A549 (cell line): ENCODE measurements around the gene APP. TPM values are rescaled to one million over a fixed set of nuclear protein-coding genes. Genes with fewer than 3 reads are reported as not detected.

Experiments
- ATAC-seq, 2 experiments: fragments of 200-7000 bp in 1 of 2; fragments of >200 bp in 1 of 2; cut with Nextera tagmentation in 1 of 2; cut with Tn5 transposase in 1 of 2; 3 replicates each; pipeline versions ENCODE4 v1.8.0 to v1.9.1; 2018 to 2020; ENCODE audit warnings: mild to moderate bottlenecking in 1 of 2, moderate library complexity in 1 of 2
- CTCF ChIA-PET: fragments of 300-600 bp; sonication (Branson Sonifier 250); formaldehyde crosslinking; extraction: SDS; loops from one replicate; lab custom pipeline; 2021; ENCODE audit warnings: antibody characterized with exemption, inconsistent platforms; lab: Yijun Ruan, JAX
- POLR2A ChIA-PET: fragments of 350-600 bp; formaldehyde crosslinking; extraction: SDS; loops from one replicate; lab custom pipeline; 2021; ENCODE audit warnings: antibody characterized with exemption, inconsistent platforms; lab: Yijun Ruan, JAX
- DNase-seq, 2 experiments: peaks; one replicate each; pipeline versions ENCODE4 v3.0.0 to v3.0.0-alpha.2; 2011 to 2016; ENCODE audit warnings: low read depth in 1 of 2, low spot score in 1 of 2
- FAIRE-seq: peaks from 2 replicates; lab custom pipeline; 2011; peaks lifted over from hg19 to GRCh38; lab: Jason Lieb, UNC
- H3K27ac ChIP-seq, 2 experiments: fragments of >200 bp; sonication (Bioruptor Twin); formaldehyde crosslinking; 3 replicates each; pipeline ENCODE4 v1.5.1; 2016 to 2017
- H3K4me1 ChIP-seq: fragments of >200 bp; sonication (Bioruptor Twin); formaldehyde crosslinking; 3 replicates; pipeline ENCODE4 v1.6.1; 2016
- H3K4me2 ChIP-seq: fragments of >200 bp; sonication (Bioruptor Twin); formaldehyde crosslinking; 3 replicates; pipeline ENCODE4 v1.6.1; 2016
- H3K4me3 ChIP-seq: fragments of >200 bp; sonication (Bioruptor Twin); formaldehyde crosslinking; 3 replicates; pipeline ENCODE4 v1.5.1; 2016
- H3K9me3 ChIP-seq: fragments of >200 bp; sonication (Bioruptor Twin); formaldehyde crosslinking; 3 replicates; pipeline ENCODE4 v1.6.1; 2016
- ATOH8 ChIP-seq: fragments of 250-450 bp; sonication (Bioruptor Pico); IDR thresholded peaks from 2 replicates; pipeline ENCODE4 v1.5.0; 2020; ENCODE audit warnings: low read depth, mild to moderate bottlenecking, moderate library complexity
- E2F6 ChIP-seq: IDR thresholded peaks from 2 replicates; pipeline ENCODE4 v1.6.1; 2012; ENCODE audit warnings: low read depth, borderline replicate concordance
- EHF ChIP-seq: fragments of 250-450 bp; sonication (Bioruptor Pico); IDR thresholded peaks from 2 replicates; pipeline ENCODE4 v1.5.0; 2020; ENCODE audit warnings: mild to moderate bottlenecking
- ELK1 ChIP-seq: fragments of 150-350 bp; IDR thresholded peaks from 2 replicates; pipeline ENCODE4 v1.6.1; 2014; ENCODE audit warnings: low read depth, mild to moderate bottlenecking, low read length
- HES2 ChIP-seq: fragments of >200 bp; sonication (Bioruptor Twin); formaldehyde crosslinking; IDR thresholded peaks from 2 replicates; pipeline ENCODE4 v1.6.1; 2016
- HOXA7 ChIP-seq: fragments of 250-450 bp; sonication (Bioruptor Pico); IDR thresholded peaks from 2 replicates; pipeline ENCODE4 v1.5.0; 2020; ENCODE audit warnings: mild to moderate bottlenecking, moderate library complexity
- HOXB13 ChIP-seq: fragments of 250-450 bp; sonication (Bioruptor Pico); IDR thresholded peaks from 2 replicates; pipeline ENCODE4 v1.5.0; 2020; ENCODE audit warnings: low read depth, mild to moderate bottlenecking, moderate library complexity
- JUN ChIP-seq, 2 experiments: fragments of >200 bp; sonication (Bioruptor Twin); formaldehyde crosslinking; IDR thresholded peaks; 2 replicates in 1 of 2; 3 replicates in 1 of 2; pipeline ENCODE4 v1.6.1; 2016 to 2017
- MAZ ChIP-seq: fragments of 150-350 bp; IDR thresholded peaks from 2 replicates; pipeline ENCODE4 v1.6.1; 2014; ENCODE audit warnings: antibody characterized with exemption, low read depth, low read length, borderline replicate concordance
- MYC ChIP-seq: IDR thresholded peaks from 2 replicates; pipeline ENCODE4 v1.6.1; 2012; ENCODE audit warnings: mild to moderate bottlenecking, inconsistent platforms, low read length, improper control_type of control experiment, borderline replicate concordance
- NFE2L2 ChIP-seq: fragments of 150-350 bp; conservative IDR thresholded peaks from 2 replicates; pipeline ENCODE4 v1.6.1; 2014; ENCODE audit warnings: low read length
- NPAS2 ChIP-seq: fragments of 250-450 bp; sonication (Bioruptor Pico); IDR thresholded peaks from 2 replicates; pipeline ENCODE4 v1.8.0; 2022; ENCODE audit warnings: mild to moderate bottlenecking, moderate library complexity, borderline replicate concordance
- POLR2A ChIP-seq: IDR thresholded peaks from 2 replicates; pipeline ENCODE4 v1.6.1; 2012; ENCODE audit warnings: mild to moderate bottlenecking, low read length
- POLR2AphosphoS2 ChIP-seq: conservative IDR thresholded peaks from 2 replicates; pipeline ENCODE4 v1.6.1; 2012; ENCODE audit warnings: low read length, improper control_type of control experiment, inconsistent platforms
- REST ChIP-seq: fragments of 200-600 bp; sonication (generic); IDR thresholded peaks from 2 replicates; pipeline ENCODE4 v1.6.1; 2016; ENCODE audit warnings: antibody characterized with exemption, mild to moderate bottlenecking, moderate library complexity
- RNF2 ChIP-seq: fragments of 200-600 bp; sonication (generic); IDR thresholded peaks from 2 replicates; pipeline ENCODE4 v1.6.1; 2016; ENCODE audit warnings: low read depth, mild to moderate bottlenecking, antibody characterized with exemption, moderate library complexity, borderline replicate concordance
- SMC3 ChIP-seq: fragments of >200 bp; sonication (Bioruptor Twin); formaldehyde crosslinking; IDR thresholded peaks from 3 replicates; pipeline ENCODE4 v1.6.1; 2018; ENCODE audit warnings: inconsistent platforms
- TFCP2L1 ChIP-seq: fragments of 250-450 bp; sonication (Bioruptor Pico); IDR thresholded peaks from 2 replicates; pipeline ENCODE4 v1.5.0; 2021; ENCODE audit warnings: mild to moderate bottlenecking
- TP53 ChIP-seq: fragments of 250-450 bp; sonication (Bioruptor Pico); IDR thresholded peaks from 2 replicates; pipeline ENCODE4 v1.5.0; 2021; ENCODE audit warnings: mild to moderate bottlenecking, moderate library complexity
- ZC3H11A ChIP-seq: fragments of 450-650 bp; IDR thresholded peaks from 2 replicates; pipeline ENCODE4 v1.6.1; 2014; ENCODE audit warnings: antibody characterized with exemption, mild to moderate bottlenecking
- ZNF302 ChIP-seq: fragments of 250-450 bp; sonication (Bioruptor Pico); IDR thresholded peaks from 2 replicates; pipeline ENCODE4 v1.9.0; 2021; ENCODE audit warnings: inconsistent platforms, mild to moderate bottlenecking, moderate library complexity
- ZSCAN20 ChIP-seq: fragments of 250-450 bp; sonication (Bioruptor Pico); IDR thresholded peaks from 2 replicates; pipeline ENCODE4 v1.8.0; 2022; ENCODE audit warnings: mild to moderate bottlenecking, moderate library complexity
- WGBS: methylation state at CpG from one replicate; pipeline ENCODE4 v1.1.6; 2017; ENCODE audit errors: missing lambda C conversion rate; 5-methylcytosine and 5-hydroxymethylcytosine counted together
- polyA plus RNA-seq, 4 experiments: library from polyadenylated mRNA; depleted of rRNA in 3 of 4; stranded (reverse); fragments of >200 nt; fragmentation: RNase III in 1 of 4; extraction: RNeasy Plus Mini Kit Qiagen cat#74134 plus additional on column Dnase treatment in 1 of 4; gene quantifications; 2 replicates in 3 of 4; 3 replicates in 1 of 4; pipeline ENCODE4 v1.2.3, GENCODE V29; 2011 to 2017

The APP gene
- polyA plus RNA-seq, 2 of the 4 experiments (the other 2 are of a cell fraction) = 540 to 565 TPM

GRCh38 chr21:25838809-25839208 lies 331.8 kb downstream of the APP start (continued):
- TF ChIP-seq REST = no peak

GRCh38 chr21:25837533-25838265 lies 332.9 kb downstream of the APP start:
- no peaks in the 10 kb centered on the region for H3K4me1 ChIP-seq
- TF ChIP-seq E2F6 (no peak), ZSCAN20 (CRISPR knock-in tag) (no peak)
- no peak overlapping the region for H3K4me2 ChIP-seq
- DNase-seq (no peak), ATAC-seq (no peak), FAIRE-seq (no peak)
- POLR2A ChIA-PET = no interaction called here
- H3K9me3 ChIP-seq = no peaks in the 10 kb centered on the region
- CTCF ChIA-PET = no interaction called here
- no peak overlapping the region for H3K27ac ChIP-seq
- WGBS = under 1% methylated on average over 4 of the region's 4 CpGs
- H3K4me3 ChIP-seq = no peak overlapping the region

- no peak for DNase-seq
- no peak for TF ChIP-seq ELK1
- no peak for TF ChIP-seq TP53 (CRISPR knock-in tag)
- no peak for TF ChIP-seq NPAS2
- no peak for TF ChIP-seq POLR2AphosphoS2
- no peak for TF ChIP-seq TFCP2L1 (CRISPR knock-in tag)
- no peak for TF ChIP-seq ATOH8 (CRISPR knock-in tag)
- no peak for TF ChIP-seq RNF2
- TF ChIP-seq HOXA7 = no peak
- TF ChIP-seq HOXB13 (CRISPR knock-in tag) = no peak
- TF ChIP-seq JUN (IDR thresholded peaks at IDR 0.05) = no peak
- TF ChIP-seq SMC3 = no peak
- no peak for TF ChIP-seq HES2
- no peak for TF ChIP-seq EHF (CRISPR knock-in tag)
- no peak for TF ChIP-seq ZC3H11A
- TF ChIP-seq MAZ = no peak
- TF ChIP-seq POLR2A = no peak
- no peak for TF ChIP-seq NFE2L2
- TF ChIP-seq REST = no peak
- no peak for TF ChIP-seq MYC
- TF ChIP-seq ZNF302 (CRISPR knock-in tag) = no peak
- TF ChIP-seq, all 56 proteins: peak for 0
- no peak overlapping the region for H3K4me3 ChIP-seq
- H3K9me3 ChIP-seq = no peaks in the 10 kb centered on the region
- no peak for ATAC-seq
- POLR2A ChIA-PET = no interaction called here
- no peak for FAIRE-seq
- CTCF ChIA-PET = no interaction called here
- H3K27ac ChIP-seq = no peak overlapping the region
- no peak overlapping the region for H3K4me2 ChIP-seq
- no peaks in the 10 kb centered on the region for H3K4me1 ChIP-seq
- 16% methylated on average over 2 of the region's 2 CpGs for WGBS
These were observed 334.2 kb downstream of the APP start for GRCh38 chr21:25836396-25836795.
